Cardiac ventricle fibroblast (primary cell): ENCODE results near the gene LYRM4. TPM values are rescaled to one million over a fixed set of nuclear protein-coding genes. Genes with fewer than 3 reads are reported as not detected.

Experiments used
- total RNA-seq: library from RNA; depleted of rRNA; stranded (reverse); fragments of >200 nt; gene quantifications from 2 replicates; pipeline ENCODE4 v1.2.3, GENCODE V29; 2015

The LYRM4 gene
- total RNA-seq = 27.0 and 28.6 TPM in 2 replicates

DNA sequence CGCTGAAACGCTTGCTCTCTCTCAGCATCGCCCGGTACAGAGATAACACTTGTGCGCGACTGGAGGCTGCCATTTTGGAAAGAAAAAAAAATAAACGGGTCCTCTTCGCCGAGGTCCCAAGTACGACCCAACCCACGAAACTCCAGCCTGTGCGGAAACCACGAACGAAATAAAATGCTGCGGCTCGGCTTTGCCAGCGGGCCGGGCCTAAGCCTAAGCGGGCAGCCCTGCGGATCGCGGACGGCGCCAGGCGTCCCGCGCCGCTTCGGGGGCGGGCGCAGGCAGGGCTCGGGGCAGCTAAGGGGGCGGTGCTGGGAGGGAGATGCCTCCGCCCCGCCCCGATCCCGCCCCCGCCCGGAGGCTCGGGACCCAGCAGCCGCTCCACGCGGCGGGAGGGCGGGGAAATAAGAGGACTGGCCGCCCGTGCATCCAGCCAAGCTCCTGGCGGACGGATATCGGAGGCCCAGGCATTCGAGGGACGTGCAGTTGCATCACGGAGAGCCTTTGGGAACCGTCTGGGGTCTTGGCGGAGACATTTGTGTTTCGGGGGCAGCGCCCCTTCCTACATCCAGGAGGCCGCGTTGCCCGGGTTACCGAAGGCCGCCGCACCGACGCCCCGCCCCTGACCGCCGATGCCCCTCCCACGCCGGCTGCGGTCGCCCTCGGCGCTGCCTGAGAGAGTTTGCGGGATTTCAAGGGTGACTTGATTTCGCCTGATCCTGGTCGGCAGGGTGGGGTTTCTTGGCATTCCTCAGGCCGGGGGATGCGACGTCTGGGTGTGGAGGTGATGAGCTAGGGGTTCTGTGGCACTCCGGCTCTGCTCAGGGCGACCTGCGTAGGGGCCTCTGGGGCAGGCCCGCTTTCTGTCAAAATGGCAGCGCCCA lies at the start of gene LYRM4, which contains the start of gene FARS2:
Gene LYRM4, minus strand, starts transcription at position 290 of the 884 bp plus-strand sequence. Its CDS starts 217 bp downstream, at position 73.
Gene FARS2, plus strand, starts transcription at position 853 of the 884 bp plus-strand sequence.

DNA sequence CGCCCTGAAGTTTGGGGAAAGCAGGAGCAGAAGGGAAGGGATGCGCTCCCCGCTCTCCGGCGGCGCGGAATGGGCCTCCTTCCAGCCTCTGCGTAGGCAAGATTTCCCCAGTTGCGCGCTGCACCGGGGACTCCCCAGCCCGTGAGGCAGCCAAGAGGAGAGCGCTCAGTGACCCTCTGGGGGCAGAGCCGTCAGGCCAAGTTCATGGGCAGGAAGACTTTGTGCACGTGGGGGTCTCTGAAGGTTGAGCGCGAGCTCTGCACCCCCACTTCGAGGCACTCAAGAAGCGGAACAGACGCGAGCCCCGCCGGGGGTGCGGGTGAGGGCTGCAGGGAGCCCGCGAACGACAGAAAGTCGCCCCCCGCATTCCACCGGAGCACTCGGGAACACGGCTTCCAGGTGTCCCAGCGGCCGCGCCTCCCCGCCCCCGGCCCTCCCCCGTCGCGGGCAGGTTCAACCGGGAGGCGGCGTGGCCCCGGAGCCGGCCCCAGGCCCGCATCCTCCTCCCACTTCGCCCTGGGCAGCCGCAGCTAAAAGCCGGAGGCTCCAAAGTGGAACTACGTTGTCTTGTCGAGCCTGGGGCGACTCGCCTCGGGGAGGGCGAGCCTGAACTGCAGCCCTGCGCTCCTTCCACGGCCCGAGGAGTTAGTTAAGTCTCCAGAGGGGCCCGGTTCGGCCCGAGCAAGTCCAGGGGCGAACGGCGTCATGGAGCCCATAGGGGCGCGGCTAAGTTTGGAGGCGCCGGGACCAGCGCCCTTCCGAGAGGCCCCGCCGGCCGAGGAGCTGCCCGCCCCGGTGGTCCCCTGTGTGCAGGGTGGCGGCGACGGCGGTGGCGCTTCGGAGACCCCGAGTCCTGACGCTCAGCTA lies 175.7 kb downstream of the LYRM4 start, which contains the start of gene PPP1R3G:
Gene PPP1R3G, plus strand, starts transcription at position 561 of the 867 bp plus-strand sequence. Its CDS starts 145 bp downstream, at position 706.

Other genes starting within 250 kb of the LYRM4 start
- gene PPP1R3G, start 175.6 kb downstream of the LYRM4 start, total RNA-seq = 2.6 and 3.0 TPM in 2 replicates
- 7.7 and 14.4 TPM in 2 replicates for gene FARS2, start 563 bp upstream of the LYRM4 start, total RNA-seq